H1 (cell line): ENCODE results near the gene ZNF548. TPM values are rescaled to one million over a fixed set of nuclear protein-coding genes. Genes with fewer than 3 reads are reported as not detected.

ENCODE experiments used
- KDM1A ChIP-seq: fragments of 200-600, 300-600 bp; sonication (generic); IDR thresholded peaks from 2 replicates; pipeline ENCODE4 v1.7.1; 2016; ENCODE audit warnings: mild to moderate bottlenecking, low read length, borderline replicate concordance
- RNF2 ChIP-seq: fragments of 200-900, 300-1000 bp; sonication (generic); IDR thresholded peaks from 2 replicates; pipeline ENCODE4 v1.7.1; 2016; ENCODE audit warnings: borderline replicate concordance, low read depth, mild to moderate bottlenecking, antibody characterized with exemption, low read length; ENCODE audit not compliant: poor library complexity, severe bottlenecking; ENCODE audit errors: missing control alignments
- SIN3A ChIP-seq, 2 experiments: IDR thresholded peaks in 1 of 2; conservative IDR thresholded peaks in 1 of 2; 2 replicates each; pipeline ENCODE4 v1.6.1; 2011 to 2012; ENCODE audit warnings: low read length in 2 of 2, improper control_type of control experiment in 1 of 2, low read depth in 1 of 2, mild to moderate bottlenecking in 1 of 2
- polyA plus RNA-seq, 7 experiments: library from polyadenylated mRNA; depleted of rRNA in 3 of 7; stranded (reverse) in 5 of 7; unstranded in 2 of 7; fragments of >200 nt in 5 of 7; fragments of 200-250 nt in 2 of 7; gene quantifications; 1 replicate in 5 of 7; 2 replicates in 1 of 7; 4 replicates in 1 of 7; pipeline versions ENCODE4 v1.2.1 to v1.2.3, GENCODE V29; 2011 to 2013; ENCODE audit warnings: missing spikeins in 2 of 7, mixed read lengths in 2 of 7
- total RNA-seq: library from RNA; stranded (reverse); fragmentation: NEBNext Ultra II Directional; extraction: Animal tissue kit (Norgen Biotek cat#: 25700); gene quantifications from 2 replicates; pipeline ENCODE4 v1.2.1, GENCODE V29; 2021

The ZNF548 gene
- total and polyA plus RNA-seq, 2 of the 8 experiments (the other 6 are each of a cell fraction or from before 2014, with no cell fraction given): 7.4 to 9.9 TPM

DNA sequence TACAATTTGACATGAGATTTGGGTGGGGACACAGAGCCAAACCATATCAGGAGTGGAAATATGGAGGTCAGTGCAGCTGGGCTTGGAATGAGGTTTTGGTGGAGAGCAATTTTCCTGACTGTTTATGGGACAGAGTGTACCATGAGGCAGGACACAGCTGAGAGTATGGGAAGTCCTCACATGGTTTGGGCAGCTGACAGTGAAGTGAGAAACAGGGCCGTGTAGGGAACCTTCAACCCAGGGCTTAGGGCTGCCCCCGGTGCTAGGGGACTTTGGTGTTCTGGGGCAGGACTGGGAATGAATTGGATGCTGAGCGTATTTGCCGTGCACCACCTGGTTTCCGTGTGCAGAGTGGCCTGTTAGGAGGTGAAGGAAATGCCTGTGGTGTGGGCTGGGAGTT, 6.1 kb downstream of the ZNF548 start (continued):
- TF ChIP-seq SIN3A (conservative IDR thresholded peaks at IDR 0.05 in 1 of 2, IDR thresholded peaks at IDR 0.05 in 1 of 2; ENCODE audit: low read depth in 1 of 2, low read length in 2 of 2) (no peak), KDM1A (no peak), RNF2 (no peak)
